Naive thymus-derived CD4-positive, alpha-beta T cell (primary cell): Measurements from ENCODE around the gene HAL. TPM values are rescaled to one million over a fixed set of nuclear protein-coding genes. Genes with fewer than 3 reads are reported as not detected.
A peak's percentile ranks its signal among the peaks of the same experiment; 100 is the strongest.

Experiments
- ATAC-seq: fragments of 150-1000 bp; cut with Tn5 transposase; 2 replicates; pipeline ENCODE4 v1.10.0; 2021; ENCODE audit warnings: mild to moderate bottlenecking, moderate library complexity
- CTCF ChIA-PET: fragments of 350-600 bp; sonication (Branson Sonifier 250); formaldehyde crosslinking; loops from one replicate; lab custom pipeline; 2021; ENCODE audit warnings: antibody characterized with exemption; lab: Charles Lee
- POLR2A ChIA-PET: fragments of 350-600 bp; sonication (Branson Sonifier 250); formaldehyde crosslinking; loops from one replicate; lab custom pipeline; 2021; ENCODE audit warnings: antibody characterized with exemption, inconsistent platforms; lab: Charles Lee
- DNase-seq, 9 donors: peaks; one replicate each; pipeline versions ENCODE4 v3.0.0 to v3.0.0-alpha.2; 2020 to 2022; ENCODE audit warnings: mixed read lengths in 1 of 9
- H3K27ac ChIP-seq: one replicate; pipeline ENCODE4 v1.7.0; 2013; ENCODE audit warnings: mild to moderate bottlenecking, low read depth, low read length, moderate library complexity
- H3K27me3 ChIP-seq, 2 donors: one replicate each; pipeline ENCODE4 v1.7.0; 2013; ENCODE audit warnings: low read length in 2 of 2, mild to moderate bottlenecking in 2 of 2, moderate library complexity in 2 of 2; ENCODE audit not compliant: control insufficient read depth in 2 of 2, insufficient read depth in 2 of 2
- H3K36me3 ChIP-seq, 3 experiments: 1 replicate in 2 of 3; 2 replicates in 1 of 3; pipeline ENCODE4 v1.7.0; 2013; ENCODE audit warnings: low read length in 3 of 3, mild to moderate bottlenecking in 3 of 3, moderate library complexity in 1 of 3; ENCODE audit not compliant: insufficient read depth in 3 of 3, control insufficient read depth in 2 of 3
- H3K4me1 ChIP-seq, 2 donors: one replicate each; pipeline ENCODE4 v1.7.0; 2013; ENCODE audit warnings: low read length in 2 of 2, mild to moderate bottlenecking in 2 of 2, moderate library complexity in 1 of 2; ENCODE audit not compliant: control insufficient read depth in 2 of 2, insufficient read depth in 2 of 2
- H3K4me3 ChIP-seq: 2 replicates; pipeline ENCODE4 v1.7.0; 2013; ENCODE audit warnings: mild to moderate bottlenecking, low read length
- H3K9me3 ChIP-seq, 3 experiments: 1 replicate in 2 of 3; 2 replicates in 1 of 3; pipeline ENCODE4 v1.7.0; 2013; ENCODE audit warnings: low read length in 3 of 3; ENCODE audit not compliant: control insufficient read depth in 2 of 3
- H3K27ac Mint-ChIP-seq, 9 donors: one replicate each; pipeline ENCODE4 v1.8.0; 2020 to 2022; ENCODE audit warnings: mixed read lengths in 9 of 9, mild to moderate bottlenecking in 8 of 9, moderate library complexity in 5 of 9, inconsistent platforms in 2 of 9
- H3K27me3 Mint-ChIP-seq, 5 donors: one replicate each; pipeline ENCODE4 v1.8.0; 2021 to 2022; ENCODE audit warnings: mixed read lengths in 5 of 5, mild to moderate bottlenecking in 1 of 5
- H3K36me3 Mint-ChIP-seq, 5 donors: one replicate each; pipeline ENCODE4 v1.8.0; 2020 to 2022; ENCODE audit warnings: mixed read lengths in 5 of 5, mild to moderate bottlenecking in 3 of 5, inconsistent platforms in 1 of 5
- H3K4me1 Mint-ChIP-seq, 7 donors: one replicate each; pipeline ENCODE4 v1.8.0; 2020 to 2022; ENCODE audit warnings: mixed read lengths in 7 of 7, mild to moderate bottlenecking in 3 of 7, inconsistent platforms in 1 of 7
- H3K4me3 Mint-ChIP-seq, 10 donors: one replicate each; pipeline ENCODE4 v1.8.0; 2020 to 2022; ENCODE audit warnings: mild to moderate bottlenecking in 10 of 10, mixed read lengths in 10 of 10, moderate library complexity in 6 of 10, inconsistent platforms in 2 of 10
- H3K9me3 Mint-ChIP-seq, 11 donors: one replicate each; pipeline ENCODE4 v1.8.0; 2020 to 2022; ENCODE audit warnings: mixed read lengths in 11 of 11, mild to moderate bottlenecking in 4 of 11, inconsistent platforms in 1 of 11, moderate library complexity in 1 of 11
- intact Hi-C, 2 donors: fragments of 100-400 bp; cut with micrococcal nuclease; formaldehyde crosslinking; loops; one replicate each; pipeline ENCODE4 v1.15.1; 2023
- polyA plus RNA-seq, 2 donors: library from polyadenylated mRNA; unstranded; fragments of 300-500 nt; fragmentation: Illumina TruSeq; gene quantifications; one replicate each; pipeline ENCODE4 v1.2.3, GENCODE V29; 2021
- total RNA-seq, 6 experiments: library from RNA in 5 of 6; stranded (reverse) in 5 of 6; gene quantifications; 1 replicate in 5 of 6; 2 replicates in 1 of 6; pipeline ENCODE4 v1.2.3 and lab custom pipeline; 2021 to 2026

The HAL gene
- total and polyA plus RNA-seq, 7 experiments from 2014 or later, result 0.24 to 7.0 (median 1.1) TPM; not detected in 2

DNA sequence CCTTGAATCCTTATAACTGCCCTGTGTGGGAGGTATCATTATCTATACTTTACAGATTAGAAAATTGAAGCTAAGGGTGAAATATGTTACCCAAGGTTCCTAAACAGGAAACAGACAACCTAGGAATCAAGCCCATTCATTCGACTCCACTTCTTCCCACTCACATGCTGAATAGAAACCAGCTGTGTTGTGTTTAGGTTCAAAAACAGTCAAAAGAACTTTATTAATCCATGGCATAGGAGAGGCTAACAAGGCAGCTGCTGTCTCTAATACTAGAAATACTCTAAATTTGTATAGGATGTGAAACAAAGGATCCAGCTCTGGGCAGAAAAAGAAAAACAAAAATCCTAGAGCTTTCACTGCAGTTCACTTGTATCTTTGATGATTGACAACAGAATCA is 43.1 kb downstream of the HAL start:
- H3K27me3 Mint-ChIP-seq, result peaks cover 0 to 35% (median 4%) of the 10 kb centered on the region in 5 donors
- H3K4me3 Mint-ChIP-seq, result no peak overlapping the region
- ATAC-seq (no peak), DNase-seq (no peak)
- H3K27me3 ChIP-seq, result no peaks in the 10 kb centered on the region
- H3K4me1 Mint-ChIP-seq, result peaks cover 0 to 3% (median 0%) of the 10 kb centered on the region in 7 donors
- no peaks in the 10 kb centered on the region for H3K4me1 ChIP-seq
- no peak overlapping the region for H3K27ac Mint-ChIP-seq
- H3K4me3 ChIP-seq, result no peak overlapping the region
- no peaks in the 10 kb centered on the region for H3K9me3 ChIP-seq
- no peaks in the 10 kb centered on the region for H3K36me3 ChIP-seq
- peaks cover 0 to 9% (median 0%) of the 10 kb centered on the region in 5 donors for H3K36me3 Mint-ChIP-seq
- intact Hi-C loops, result loop anchor here in 1 of 2 donors (2.0 kb wide), 1 partner anchor 34 kb away; no protein-coding TSS in a partner anchor
- ChIA-PET POLR2A (interaction anchor here (2.0 kb wide), 1 partner anchor 10 kb away, joined by 21 read pairs; the partner anchor contains the start of genes AMDHD1 and CCDC38), CTCF (no interaction called here)
- peaks cover 0 to 5% (median 0%) of the 10 kb centered on the region in 11 donors for H3K9me3 Mint-ChIP-seq
- no peak overlapping the region for H3K27ac ChIP-seq

GRCh38 chr12:95951515-95951914 is 44.6 kb downstream of the HAL start:
- Histone ChIP-seq H3K36me3 (no peaks in the 10 kb centered on the region), H3K9me3 (no peaks in the 10 kb centered on the region), H3K4me3 (no peak overlapping the region), H3K27me3 (no peaks in the 10 kb centered on the region), H3K27ac (no peak overlapping the region), H3K4me1 (no peaks in the 10 kb centered on the region)
- Mint-ChIP-seq H3K27ac (no peak overlapping the region), H3K4me1 (peaks cover 0 to 3% (median 0%) of the 10 kb centered on the region in 7 donors), H3K9me3 (peaks cover 0 to 5% (median 0%) of the 10 kb centered on the region in 11 donors), H3K27me3 (peaks cover 0 to 35% (median 4%) of the 10 kb centered on the region in 5 donors), H3K4me3 (no peak overlapping the region), H3K36me3 (peaks cover 0 to 6% (median 0%) of the 10 kb centered on the region in 5 donors)
- CTCF ChIA-PET, result no interaction called here
- ATAC-seq (no peak), DNase-seq (no peak)
- POLR2A ChIA-PET, result interaction anchor here (0.7 to 2.0 kb wide), 2 partner anchors 9 kb away, joined by 3 to 21 read pairs; partner anchors contain the start of genes AMDHD1 and CCDC38
- intact Hi-C loops, result no loop called here

GRCh38 chr12:95949477-95950206 is 46.5 kb downstream of the HAL start:
- no peak for ATAC-seq
- no peaks in the 10 kb centered on the region for H3K9me3 ChIP-seq
- Mint-ChIP-seq H3K4me1 (peaks cover 0 to 3% (median 0%) of the 10 kb centered on the region in 7 donors), H3K9me3 (peaks cover 0 to 5% (median 0%) of the 10 kb centered on the region in 11 donors), H3K36me3 (peaks cover 0 to 4% (median 0%) of the 10 kb centered on the region in 5 donors), H3K27me3 (peaks cover 0 to 46% (median 4%) of the 10 kb centered on the region in 5 donors), H3K27ac (no peak overlapping the region), H3K4me3 (no peak overlapping the region)
- ChIA-PET POLR2A (no interaction called here), CTCF (no interaction called here)
- H3K36me3 ChIP-seq, result no peaks in the 10 kb centered on the region
- no peak overlapping the region for H3K27ac ChIP-seq
- H3K4me1 ChIP-seq, result no peaks in the 10 kb centered on the region
- intact Hi-C loops, result loop anchor here in 1 of 2 donors (10.0 kb wide), 1 partner anchor 555 kb away; no protein-coding TSS in a partner anchor
- DNase-seq, result no peak
- no peak overlapping the region for H3K4me3 ChIP-seq
- no peaks in the 10 kb centered on the region for H3K27me3 ChIP-seq

DNA sequence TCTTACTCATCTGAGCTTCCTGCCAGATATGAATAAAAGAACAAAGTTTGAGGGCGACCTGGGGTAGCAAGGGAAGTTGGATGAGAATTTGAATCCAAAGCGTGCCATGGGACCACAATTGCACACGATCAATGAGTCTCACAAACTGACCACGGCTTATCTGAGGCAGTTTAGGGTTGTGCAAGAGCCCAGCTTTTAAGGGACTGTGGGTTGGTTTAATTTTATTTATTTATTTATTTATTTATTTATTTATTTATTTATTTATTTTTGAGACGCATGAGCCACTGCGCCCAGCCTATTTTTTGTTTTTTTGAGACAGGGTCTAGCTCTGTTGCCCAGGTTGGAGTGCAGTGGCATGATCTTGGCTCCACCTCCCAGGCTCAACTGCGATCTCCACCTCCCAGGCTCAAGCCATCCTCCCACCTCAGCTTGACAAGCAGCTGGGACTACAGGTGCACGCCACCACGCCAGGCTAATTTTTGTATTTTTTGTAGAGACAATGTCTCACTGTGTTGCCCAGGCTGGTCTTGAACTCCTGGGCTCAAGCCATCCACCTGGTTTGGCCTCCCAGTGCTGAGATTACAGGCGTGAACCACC is 51.9 kb downstream of the HAL start:
- peak overlapping the region; percentile 93 for H3K4me3 ChIP-seq
- no peak for ATAC-seq
- Mint-ChIP-seq H3K4me1 (peaks cover 4 to 12% (median 10%) of the 10 kb centered on the region in 7 donors), H3K27ac (peak overlapping the region in 4 of 9 donors; percentile 15 to 90 (median 87)), H3K4me3 (peak overlapping the region; percentile 88 to 99 (median 96)), H3K36me3 (no peaks in the 10 kb centered on the region), H3K27me3 (peaks cover 0 to 16% (median 0%) of the 10 kb centered on the region in 5 donors), H3K9me3 (no peaks in the 10 kb centered on the region)
- ChIA-PET POLR2A (interaction anchor here (1.6 to 2.8 kb wide), 4 partner anchors 8 to 471 kb away, joined by 5 to 21 read pairs (median 8); partner anchors contain the start of genes LTA4H and METAP2), CTCF (interaction anchor here (0.9 to 1.6 kb wide), 2 partner anchors 14 to 18 kb away, joined by 3 to 4 read pairs; no protein-coding TSS in a partner anchor)
- H3K9me3 ChIP-seq, result no peaks in the 10 kb centered on the region
- H3K36me3 ChIP-seq, result peaks cover 0 to 10% (median 0%) of the 10 kb centered on the region in 3 experiments
- no peaks in the 10 kb centered on the region for H3K27me3 ChIP-seq
- no peak for DNase-seq
- intact Hi-C loops, result loop anchor here (5.0 to 10.0 kb wide), 4 partner anchors 253 to 1482 kb away; partner anchors contain the start of gene NEDD1 (in 1 of the 2)
- H3K4me1 ChIP-seq, result peaks cover 6% of the 10 kb centered on the region in 2 donors
- H3K27ac ChIP-seq, result no peak overlapping the region

GRCh38 chr12:95943330-95943842 is 52.8 kb downstream of the HAL start, which contains the start of gene AMDHD1:
TSS of gene AMDHD1 (plus strand) at chr12:95943331. CDS start at chr12:95943399, 68 bp downstream.
- H3K4me3 Mint-ChIP-seq, result peak within 1 kb of the TSS; percentile 88 to 99 (median 96)
- no peaks in the 10 kb centered on the region for H3K9me3 Mint-ChIP-seq
- peak within 1 kb of the TSS; percentile 93 for H3K4me3 ChIP-seq
- H3K36me3 Mint-ChIP-seq, result no peaks in the 10 kb centered on the region
- POLR2A ChIA-PET, result interaction anchor here (0.6 to 2.8 kb wide), 9 partner anchors 9 to 663 kb away, joined by 3 to 21 read pairs (median 5); partner anchors contain the start of genes LTA4H and METAP2
- peaks cover 4 to 12% (median 10%) of the 10 kb centered on the region in 7 donors for H3K4me1 Mint-ChIP-seq
- CTCF ChIA-PET, result interaction anchor here (0.5 to 1.6 kb wide), 6 partner anchors 15 to 1407 kb away, joined by 3 to 4 read pairs (median 3); no protein-coding TSS in a partner anchor
- DNase-seq (peak; percentile 48 to 72 (median 64)), ATAC-seq (peak; percentile 79)
- intact Hi-C loops, result loop anchor here (1.0 to 10.0 kb wide), 18 partner anchors 25 to 1481 kb away; partner anchors contain the start of genes CDK17 (in 2 of the 2), LTA4H (in 2 of the 2), NDUFA12 (in 2 of the 2) and NEDD1 (in 2 of the 2)
- peaks cover 0 to 22% (median 0%) of the 10 kb centered on the region in 5 donors for H3K27me3 Mint-ChIP-seq
- peak within 1 kb of the TSS; percentile 86 for H3K27ac ChIP-seq
- no peaks in the 10 kb centered on the region for H3K27me3 ChIP-seq
- H3K9me3 ChIP-seq, result no peaks in the 10 kb centered on the region
- peaks cover 0 to 10% (median 0%) of the 10 kb centered on the region in 3 experiments for H3K36me3 ChIP-seq
- H3K4me1 ChIP-seq, result peaks cover 6% of the 10 kb centered on the region in 2 donors
- peak within 1 kb of the TSS; percentile 85 to 97 (median 89) for H3K27ac Mint-ChIP-seq
